Measurements from ENCODE around the gene ADIPOQ.

DNA sequence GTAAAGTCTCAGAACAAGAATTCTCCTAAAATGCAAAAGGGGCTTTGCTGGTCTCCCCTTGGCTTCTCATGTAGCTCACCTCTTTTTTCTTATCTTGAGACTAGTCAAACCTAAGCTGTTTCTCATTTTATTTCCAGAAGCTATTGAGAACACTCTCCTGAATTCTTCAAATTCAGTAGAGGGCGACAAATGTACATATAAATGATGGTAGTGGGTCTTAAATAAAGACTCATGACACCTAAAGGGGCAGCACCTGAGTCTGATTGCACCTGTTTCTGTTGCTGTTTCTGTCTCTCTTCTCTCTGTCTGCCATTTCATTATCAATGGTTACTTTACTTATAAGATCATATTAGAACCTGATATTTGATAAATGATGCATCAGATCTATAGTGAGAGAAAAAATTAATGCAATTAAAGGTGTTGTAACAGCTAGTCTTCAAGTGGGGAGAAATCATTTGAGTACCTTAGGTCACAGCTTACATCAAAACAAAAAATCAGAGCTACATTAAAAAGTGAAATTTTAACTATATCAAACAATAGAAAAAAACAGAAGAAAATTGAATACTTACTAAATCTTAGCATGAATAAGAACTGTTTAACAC, 7.0 kb downstream of the ADIPOQ start:
- TF ChIP-seq POLR2A (IDR thresholded peaks at IDR 0.05; ENCODE audit: low read length), result no peak
- TF ChIP-seq GATA1 (IDR thresholded peaks at IDR 0.05; ENCODE audit: low read depth, low read length), result no peak

Data from erythroblast (primary cell).